MM.1S (cell line): Measurements from ENCODE around the gene SYT2.

Experiments
- CTCF ChIP-seq: fragments of 300-600 bp; sonication (generic); IDR thresholded peaks from 2 replicates; pipeline ENCODE4 v1.5.1; 2016; ENCODE audit warnings: antibody characterized with exemption, low read length, mixed read lengths
- EZH2phosphoT487 ChIP-seq: fragments of 300-600 bp; sonication (generic); IDR thresholded peaks from 2 replicates; pipeline ENCODE4 v1.6.1; 2018; ENCODE audit warnings: antibody characterized with exemption, low read length

- no peak for TF ChIP-seq EZH2phosphoT487
- TF ChIP-seq CTCF, result no peak
These were observed 116.4 kb downstream of the SYT2 start for GRCh38 chr1:202593845-202594244.
